GM10248 (cell line): ENCODE measurements around the gene GPC6.

ENCODE experiments used
- CTCF ChIA-PET: fragments of 300-600 bp; sonication (Branson Sonifier 250); formaldehyde crosslinking; extraction: SDS; loops from one replicate; lab custom pipeline; 2021; ENCODE audit warnings: antibody characterized with exemption; lab: Yijun Ruan, JAX
- POLR2A ChIA-PET: fragments of 350-650 bp; sonication (Branson Sonifier 250); formaldehyde crosslinking; extraction: SDS; loops from one replicate; lab custom pipeline; 2020; ENCODE audit warnings: antibody characterized with exemption; lab: Yijun Ruan, JAX
- DNase-seq: peaks from one replicate; pipeline ENCODE4 v3.0.0; 2012; ENCODE audit errors: extremely low spot score
- CTCF ChIP-seq: IDR thresholded peaks from 2 replicates; pipeline ENCODE4 v1.5.1; 2012; ENCODE audit warnings: mild to moderate bottlenecking, low read depth; ENCODE audit errors: extremely low read depth, missing control alignments, control extremely low read depth

The GPC6 gene

GRCh38 chr13:93771227-93771626 lies 544.6 kb downstream of the GPC6 start:
- ChIA-PET POLR2A (no interaction called here), CTCF (no interaction called here)
- TF ChIP-seq CTCF: no peak
- DNase-seq: no peak

- no peak for DNase-seq
- ChIA-PET CTCF (no interaction called here), POLR2A (no interaction called here)
Measured at GRCh38 chr13:93771782-93772181, 545.2 kb downstream of the GPC6 start.

GRCh38 chr13:93774506-93774905 lies 547.9 kb downstream of the GPC6 start:
- no peak for TF ChIP-seq CTCF
- ChIA-PET CTCF (interaction anchor here (0.6 to 1.8 kb wide), 3 partner anchors 12 to 357 kb away, joined by 3 to 4 read pairs (median 4); no protein-coding TSS in a partner anchor), POLR2A (no interaction called here)
- no peak for DNase-seq

More at GRCh38 chr13:93771782-93772181, 545.2 kb downstream of the GPC6 start:
- TF ChIP-seq CTCF: no peak

- CTCF ChIA-PET: interaction anchor here (0.6 to 1.8 kb wide), 3 partner anchors 12 to 357 kb away, joined by 3 to 4 read pairs (median 4); no protein-coding TSS in a partner anchor
Measured at GRCh38 chr13:93775027-93775426, 548.4 kb downstream of the GPC6 start.

GRCh38 chr13:93775507-93776108 lies 549.0 kb downstream of the GPC6 start:
- DNase-seq: no peak
- CTCF ChIA-PET: interaction anchor here (1.3 to 1.8 kb wide), 2 partner anchors 13 to 17 kb away, joined by 4 read pairs; no protein-coding TSS in a partner anchor
- TF ChIP-seq CTCF: no peak
- POLR2A ChIA-PET: no interaction called here

More at GRCh38 chr13:93775027-93775426, 548.4 kb downstream of the GPC6 start:
- no peak for TF ChIP-seq CTCF
- POLR2A ChIA-PET: no interaction called here
- no peak for DNase-seq

- POLR2A ChIA-PET: no interaction called here
- no peak for DNase-seq
Measured at GRCh38 chr13:93776936-93777335, 550.3 kb downstream of the GPC6 start.

More at GRCh38 chr13:93776936-93777335, 550.3 kb downstream of the GPC6 start:
- no peak for TF ChIP-seq CTCF
- CTCF ChIA-PET: no interaction called here
